Measurements from ENCODE around the gene INAFM1. TPM values are rescaled to one million over a fixed set of nuclear protein-coding genes. Genes with fewer than 3 reads are reported as not detected.

The INAFM1 gene
- total RNA-seq (2022; extraction: Qiagen RNA extraction), result 4.2 to 12.7 TPM (median 10.9 TPM) in 5 replicates

DNA sequence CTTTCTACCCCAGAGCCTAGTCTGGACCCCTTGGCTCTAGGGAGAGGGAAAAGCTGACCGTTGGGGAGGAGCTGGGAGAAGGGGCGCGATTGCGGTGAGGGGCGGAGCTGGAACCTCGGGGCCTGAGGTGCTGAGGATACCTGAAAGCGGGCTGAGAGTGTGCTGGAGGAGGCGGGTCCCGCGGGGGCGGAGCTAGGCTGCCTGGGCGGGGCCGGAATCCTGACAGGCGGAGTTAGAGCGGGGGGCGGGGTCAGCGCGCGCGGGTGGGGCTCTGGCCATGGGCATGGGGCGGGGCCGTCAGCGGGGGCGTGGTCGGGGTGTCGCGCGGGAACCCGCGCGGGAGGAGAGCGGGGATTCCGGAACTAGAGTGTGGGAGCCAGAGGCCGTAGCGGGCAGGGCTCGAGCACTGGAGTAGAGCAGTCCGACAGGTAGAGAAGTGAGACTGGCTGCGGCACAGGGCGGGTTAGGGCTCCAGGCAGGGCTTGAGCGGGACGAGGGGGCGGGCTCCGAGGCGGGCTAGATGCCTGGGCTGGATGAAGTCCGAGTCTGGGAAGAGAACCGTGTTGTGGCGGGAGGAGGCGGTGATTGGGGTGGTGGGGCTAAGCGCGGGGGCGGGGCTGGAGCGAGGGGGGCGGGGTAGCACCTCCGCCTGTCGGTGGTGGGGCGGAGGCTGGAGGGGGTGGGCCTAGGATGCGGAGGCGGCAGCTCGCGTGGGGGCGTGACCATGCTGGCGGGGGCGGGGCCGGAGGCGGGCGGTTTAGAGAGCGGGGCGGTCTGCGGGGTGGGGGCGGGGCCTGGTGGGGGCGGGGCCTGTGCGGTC is at the start of gene INAFM1:
Gene INAFM1 (plus strand): TSS at position 815 of the 820 bp plus-strand sequence. CDS start 35 bp downstream, outside the sequence.

DNA sequence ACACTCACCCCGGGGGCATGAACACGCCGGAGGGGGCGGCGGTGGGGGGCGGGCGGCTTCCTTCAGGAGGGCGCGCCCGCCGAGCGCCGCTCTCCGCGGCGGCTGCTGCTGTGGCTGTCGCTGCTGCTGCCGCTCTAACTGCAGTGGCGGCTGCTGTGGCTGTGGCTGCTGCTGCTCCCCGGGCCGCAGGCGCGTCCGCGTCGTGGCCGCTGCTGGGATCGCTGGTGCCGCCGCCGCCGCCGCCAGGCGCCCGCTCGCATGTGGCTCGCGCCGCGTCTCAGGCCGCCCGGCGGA is 43.8 kb upstream of the INAFM1 start, which contains the start of gene BBC3:
Gene BBC3 (minus strand): TSS at position 279 of the 294 bp plus-strand sequence. CDS start 2,768 bp downstream, outside the sequence.

DNA sequence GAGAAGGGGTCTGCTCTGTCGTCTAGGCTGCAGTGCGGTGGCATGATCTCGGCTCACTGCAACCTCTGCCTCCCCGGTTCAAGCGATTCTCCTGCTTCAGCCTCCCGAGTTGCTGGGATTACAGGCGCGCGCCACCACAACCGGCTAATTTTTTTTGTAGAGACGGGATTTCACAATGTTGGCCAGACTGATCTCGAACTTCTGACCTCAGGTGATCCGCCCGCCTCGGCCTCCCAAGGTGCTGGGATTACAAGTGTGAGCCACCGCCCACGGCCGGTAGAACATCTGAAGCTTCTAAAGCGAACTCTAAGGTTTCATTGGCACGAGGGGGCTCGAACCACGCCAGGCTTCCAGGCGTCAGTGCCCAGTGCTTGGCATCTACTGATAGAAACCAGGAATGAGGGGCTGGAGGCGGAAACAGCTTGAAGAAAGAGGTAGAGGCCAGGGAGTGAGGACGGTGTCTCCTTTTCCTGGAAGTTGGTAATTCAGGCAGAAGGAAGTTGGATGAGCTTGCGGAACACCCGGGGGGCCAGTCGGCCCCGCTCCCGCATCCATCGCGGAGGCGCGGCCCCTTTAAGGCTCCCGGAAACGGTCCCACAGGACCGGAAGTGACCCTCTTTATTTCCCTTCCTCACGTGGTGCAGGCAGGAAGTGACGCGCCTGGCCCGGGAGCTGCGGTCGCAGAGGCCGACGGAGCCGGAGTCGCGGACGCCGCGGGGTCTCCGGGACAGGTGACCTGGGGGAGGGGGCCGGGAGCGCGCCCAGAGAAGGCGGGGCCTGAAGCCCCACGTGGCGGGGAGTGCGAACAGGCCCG is 18.6 kb upstream of the INAFM1 start, which contains the start of gene CCDC9:
Gene CCDC9 (plus strand): TSS at position 647 of the 814 bp plus-strand sequence. CDS start 1,876 bp downstream, outside the sequence.

GRCh38 chr19:47309608-47310007 is 34.9 kb downstream of the INAFM1 start, which contains the start of gene C5AR1:
TSS of gene C5AR1 (plus strand) at chr19:47309861. CDS start at chr19:47309896, 35 bp downstream.

Other genes starting within 250 kb of the INAFM1 start
- 31.2 to 90.5 TPM (median 81.3 TPM) in 5 replicates for gene TMEM160, start 226.3 kb upstream of the INAFM1 start, total RNA-seq (2022; extraction: Qiagen RNA extraction)
- 18.8 to 25.6 TPM (median 20.7 TPM) in 5 replicates for gene ZC3H4, start 161.1 kb upstream of the INAFM1 start, total RNA-seq (2022; extraction: Qiagen RNA extraction)
- gene SAE1, start 144.1 kb upstream of the INAFM1 start, total RNA-seq (2022; extraction: Qiagen RNA extraction), result 199 to 250 TPM (median 210 TPM) in 5 replicates
- 16.6 to 28.7 TPM (median 26.5 TPM) in 5 replicates for gene BBC3, start 43.7 kb upstream of the INAFM1 start, total RNA-seq (2022; extraction: Qiagen RNA extraction)
- 22.2 to 26.5 TPM (median 25.2 TPM) in 5 replicates for gene CCDC9, start 18.4 kb upstream of the INAFM1 start, total RNA-seq (2022; extraction: Qiagen RNA extraction)
- 1.1 to 2.9 TPM (median 2.2 TPM) in 5 replicates for gene C5AR1, start 35.0 kb downstream of the INAFM1 start, total RNA-seq (2022; extraction: Qiagen RNA extraction)
- gene C5AR2, start 57.3 kb downstream of the INAFM1 start, total RNA-seq (2022; extraction: Qiagen RNA extraction), result 7.6 to 13.7 TPM (median 11.9 TPM) in 5 replicates
- 25.5 to 38.2 TPM (median 36.8 TPM) in 5 replicates for gene DHX34, start 74.4 kb downstream of the INAFM1 start, total RNA-seq (2022; extraction: Qiagen RNA extraction)
- 30.9 to 42.1 TPM (median 40.5 TPM) in 5 replicates for gene MEIS3, start 144.6 kb downstream of the INAFM1 start, total RNA-seq (2022; extraction: Qiagen RNA extraction)
- 0.15 to 0.57 TPM (median 0.37 TPM) in 5 replicates for gene SLC8A2, start 197.0 kb downstream of the INAFM1 start, total RNA-seq (2022; extraction: Qiagen RNA extraction)
- gene KPTN, start 209.3 kb downstream of the INAFM1 start, total RNA-seq (2022; extraction: Qiagen RNA extraction), result 17.1 to 23.8 TPM (median 20.3 TPM) in 5 replicates
- gene NAPA, start 240.2 kb downstream of the INAFM1 start, total RNA-seq (2022; extraction: Qiagen RNA extraction), result 88.1 to 110 TPM (median 100 TPM) in 5 replicates

All from A549 treated with AZD2906 at 1 μM for 4 hours (cell line).